GM23338 (cell line): ENCODE results near the gene C7orf25. TPM values are rescaled to one million over a fixed set of nuclear protein-coding genes. Genes with fewer than 3 reads are reported as not detected.

Source experiments
- ATAC-seq: fragments of 200-7000 bp; cut with Tn5 transposase; 3 replicates; pipeline ENCODE4 v1.9.1; 2020
- DNase-seq: peaks from one replicate; pipeline ENCODE4 v3.0.0-alpha.2; 2015; ENCODE audit warnings: low spot score
- H2AFZ ChIP-seq: fragments of 200-600 bp; sonication (generic); 2 replicates; pipeline ENCODE4 v1.8.0; 2016; ENCODE audit warnings: antibody characterized with exemption, mild to moderate bottlenecking, moderate library complexity
- H3F3A ChIP-seq: fragments of 200-600 bp; sonication (generic); replicated peaks from 2 replicates; pipeline ENCODE4 v1.8.0; 2017; ENCODE audit warnings: antibody characterized with exemption, mixed run types, low read depth
- H3K27ac ChIP-seq: fragments of 200-600 bp; sonication (generic); 2 replicates; pipeline ENCODE4 v1.6.1; 2016; ENCODE audit warnings: low read depth
- H3K27me3 ChIP-seq: fragments of 200-600 bp; sonication (generic); 2 replicates; pipeline ENCODE4 v1.8.0; 2016; ENCODE audit warnings: mild to moderate bottlenecking, mixed run types, moderate library complexity; ENCODE audit not compliant: insufficient read depth
- H3K36me3 ChIP-seq: fragments of 200-600 bp; sonication (generic); 2 replicates; pipeline ENCODE4 v1.8.0; 2016; ENCODE audit warnings: mild to moderate bottlenecking; ENCODE audit not compliant: insufficient read depth
- H3K4me1 ChIP-seq: fragments of 200-600 bp; sonication (generic); 2 replicates; pipeline ENCODE4 v1.8.0; 2016; ENCODE audit warnings: mild to moderate bottlenecking, moderate library complexity; ENCODE audit not compliant: insufficient read depth
- H3K4me2 ChIP-seq: fragments of 200-600 bp; sonication (generic); 2 replicates; pipeline ENCODE4 v1.7.1; 2017; ENCODE audit warnings: mixed run types
- H3K4me3 ChIP-seq: fragments of 200-600 bp; sonication (generic); 2 replicates; pipeline ENCODE4 v1.6.1; 2016; ENCODE audit warnings: mixed run types
- H3K79me2 ChIP-seq: fragments of 200-600 bp; sonication (generic); replicated peaks from 2 replicates; pipeline ENCODE4 v1.8.0; 2017; ENCODE audit warnings: mild to moderate bottlenecking; ENCODE audit not compliant: insufficient read depth
- H3K9me2 ChIP-seq: fragments of 200-600 bp; sonication (generic); 2 replicates; pipeline ENCODE4 v1.8.0; 2017; ENCODE audit not compliant: insufficient read depth
- H4K20me1 ChIP-seq: fragments of 200-600 bp; sonication (generic); replicated peaks from 2 replicates; pipeline ENCODE4 v1.8.0; 2017; ENCODE audit warnings: mild to moderate bottlenecking; ENCODE audit not compliant: insufficient read depth
- H3K27ac Mint-ChIP-seq: 2 replicates; pipeline ENCODE4 v1.8.0; 2020; ENCODE audit warnings: inconsistent platforms, mild to moderate bottlenecking, moderate library complexity, mixed read lengths
- H3K27me3 Mint-ChIP-seq: 3 replicates; pipeline ENCODE4 v1.8.0; 2022; ENCODE audit warnings: low read depth, mild to moderate bottlenecking, moderate library complexity, mixed read lengths, inconsistent platforms; ENCODE audit not compliant: insufficient read depth, poor library complexity
- H3K36me3 Mint-ChIP-seq: 3 replicates; pipeline ENCODE4 v1.8.0; 2021; ENCODE audit warnings: low read depth, mild to moderate bottlenecking, inconsistent platforms, moderate library complexity, mixed read lengths
- H3K4me1 Mint-ChIP-seq: 3 replicates; pipeline ENCODE4 v1.8.0; 2020; ENCODE audit warnings: mild to moderate bottlenecking, inconsistent platforms, mixed read lengths
- H3K4me3 Mint-ChIP-seq: 3 replicates; pipeline ENCODE4 v1.8.0; 2021; ENCODE audit warnings: moderate library complexity, mild to moderate bottlenecking, inconsistent platforms, mixed read lengths
- H3K9me3 Mint-ChIP-seq: 3 replicates; pipeline ENCODE4 v1.8.0; 2020; ENCODE audit warnings: moderate library complexity, mild to moderate bottlenecking, inconsistent platforms, mixed read lengths
- CREB1 ChIP-seq: fragments of 250-450 bp; sonication (Bioruptor Pico); IDR thresholded peaks from 2 replicates; pipeline ENCODE4 v1.5.0; 2020; ENCODE audit warnings: low read depth, mild to moderate bottlenecking, moderate library complexity
- EZH2 ChIP-seq: fragments of 200-600 bp; sonication (generic); IDR thresholded peaks from one replicate; pipeline ENCODE4 v1.8.0; 2017; ENCODE audit warnings: antibody characterized with exemption, mild to moderate bottlenecking, low read depth; ENCODE audit not compliant: unreplicated experiment
- EZH2phosphoT487 ChIP-seq: fragments of 200-600 bp; sonication (generic); IDR thresholded peaks from one replicate; pipeline ENCODE4 v1.8.1; 2018; ENCODE audit warnings: antibody characterized with exemption; ENCODE audit not compliant: unreplicated experiment
- JUNB ChIP-seq: IDR thresholded peaks from one replicate; pipeline ENCODE4 v1.6.1; 2016; ENCODE audit warnings: antibody characterized with exemption; ENCODE audit not compliant: unreplicated experiment
- NANOG ChIP-seq: IDR thresholded peaks from 2 replicates; pipeline ENCODE4 v1.6.1; 2016; ENCODE audit warnings: antibody characterized with exemption, borderline replicate concordance
- POLR2AphosphoS5 ChIP-seq: IDR thresholded peaks from 2 replicates; pipeline ENCODE4 v1.6.1; 2016; ENCODE audit warnings: antibody characterized with exemption, low read depth
- STAT1 ChIP-seq: IDR thresholded peaks from one replicate; pipeline ENCODE4 v1.6.1; 2016; ENCODE audit warnings: antibody characterized with exemption; ENCODE audit not compliant: unreplicated experiment
- ZNF114 ChIP-seq: fragments of 250-450 bp; sonication (Bioruptor Pico); IDR thresholded peaks from 2 replicates; pipeline ENCODE4 v1.5.0; 2020; ENCODE audit warnings: mild to moderate bottlenecking, moderate library complexity
- ZNF331 ChIP-seq: fragments of 250-450 bp; sonication (Bioruptor Pico); IDR thresholded peaks from 2 replicates; pipeline ENCODE4 v1.5.0; 2020; ENCODE audit warnings: low read depth, mild to moderate bottlenecking, moderate library complexity
- polyA plus RNA-seq: library from polyadenylated mRNA; unstranded; fragments of >200 nt; fragmentation: Nextera tagmentation; extraction: Ambion mirVana; gene quantifications from 2 replicates; pipeline ENCODE4 v1.2.1, GENCODE V29; 2016
- total RNA-seq: library from RNA; depleted of rRNA; stranded (reverse); fragments of >200 nt; shearing (Covaris generic); gene quantifications from 2 replicates; pipeline ENCODE4 v1.2.3, GENCODE V29; 2014
- TF ChIP-seq, protein P1 (sequence below), 2 experiments: fragments of 200-600 bp in 1 of 2; sonication (generic) in 1 of 2; conservative IDR thresholded peaks; 2 replicates each; pipeline versions ENCODE4 v1.5.1 to v1.6.1; 2016 to 2017; ENCODE audit warnings: antibody characterized with exemption in 2 of 2, low read depth in 2 of 2, mild to moderate bottlenecking in 2 of 2, moderate library complexity in 1 of 2
- TF ChIP-seq, protein P2 (sequence below): fragments of 250-450 bp; sonication (Bioruptor Pico); IDR thresholded peaks from 2 replicates; pipeline ENCODE4 v1.5.0; 2020; ENCODE audit warnings: mild to moderate bottlenecking, moderate library complexity
- TF ChIP-seq, protein P3 (sequence below): IDR thresholded peaks from 2 replicates; pipeline ENCODE4 v1.6.1; 2016; ENCODE audit warnings: antibody characterized with exemption
- TF ChIP-seq, protein P4 (sequence below): IDR thresholded peaks from one replicate; pipeline ENCODE4 v1.6.1; 2018; ENCODE audit warnings: antibody characterized with exemption; ENCODE audit not compliant: unreplicated experiment

The C7orf25 gene
- total and polyA plus RNA-seq, 2 experiments from 2014 or later: 1.7 to 8.7 TPM

DNA sequence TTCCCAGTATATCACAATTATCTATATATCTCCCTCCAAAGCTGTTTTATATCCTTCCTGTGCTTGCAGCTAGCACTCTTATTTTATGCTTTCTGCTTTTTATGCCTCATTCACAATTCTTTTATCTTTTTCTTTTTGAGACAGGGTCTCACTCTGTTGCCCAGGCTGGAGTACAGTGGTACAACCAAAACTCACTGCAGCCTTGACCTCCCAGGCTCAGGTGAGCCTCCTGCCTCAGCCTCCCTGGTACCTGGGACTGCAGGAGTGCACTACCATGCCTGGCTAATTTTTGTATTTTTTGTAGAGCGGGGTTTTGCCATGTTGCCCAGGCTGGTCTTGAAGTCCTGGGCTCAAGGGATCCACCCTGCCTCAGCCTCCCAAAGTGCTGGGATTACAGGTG is 5.7 kb downstream of the C7orf25 start:
- Histone ChIP-seq H3K79me2 (peaks cover 13% of the 10 kb centered on the region), H3K4me3 (no peak overlapping the region), H4K20me1 (no peaks in the 10 kb centered on the region), H3K27me3 (no peaks in the 10 kb centered on the region), H3K36me3 (no peaks in the 10 kb centered on the region), H3K4me1 (peaks cover 5% of the 10 kb centered on the region; the same call in 1 of the 2 replicates), H3K9me2 (0 out of 2 replicates have a peak, but pooled peaks cover 4% of the 10 kb centered on the region), H3K27ac (no peak overlapping the region), H2AFZ (no peak overlapping the region), H3K4me2 (no peak overlapping the region), H3F3A (no peaks in the 10 kb centered on the region)
- H3K9me3 Mint-ChIP-seq: no peaks in the 10 kb centered on the region
- ATAC-seq: no peak
- no peak overlapping the region for H3K27ac Mint-ChIP-seq
- H3K36me3 Mint-ChIP-seq: peaks cover 12% of the 10 kb centered on the region
- peaks cover 14% of the 10 kb centered on the region for H3K4me1 Mint-ChIP-seq
- no peaks in the 10 kb centered on the region for H3K27me3 Mint-ChIP-seq
- TF ChIP-seq POLR2AphosphoS5 (no peak), JUNB (no peak), EZH2phosphoT487 (no peak), EZH2 (no peak), STAT1 (no peak), ZNF114 (CRISPR knock-in tag) (no peak), ZNF331 (CRISPR knock-in tag) (no peak), NANOG (no peak), CREB1 (no peak)
- TF ChIP-seq, protein P1, sequence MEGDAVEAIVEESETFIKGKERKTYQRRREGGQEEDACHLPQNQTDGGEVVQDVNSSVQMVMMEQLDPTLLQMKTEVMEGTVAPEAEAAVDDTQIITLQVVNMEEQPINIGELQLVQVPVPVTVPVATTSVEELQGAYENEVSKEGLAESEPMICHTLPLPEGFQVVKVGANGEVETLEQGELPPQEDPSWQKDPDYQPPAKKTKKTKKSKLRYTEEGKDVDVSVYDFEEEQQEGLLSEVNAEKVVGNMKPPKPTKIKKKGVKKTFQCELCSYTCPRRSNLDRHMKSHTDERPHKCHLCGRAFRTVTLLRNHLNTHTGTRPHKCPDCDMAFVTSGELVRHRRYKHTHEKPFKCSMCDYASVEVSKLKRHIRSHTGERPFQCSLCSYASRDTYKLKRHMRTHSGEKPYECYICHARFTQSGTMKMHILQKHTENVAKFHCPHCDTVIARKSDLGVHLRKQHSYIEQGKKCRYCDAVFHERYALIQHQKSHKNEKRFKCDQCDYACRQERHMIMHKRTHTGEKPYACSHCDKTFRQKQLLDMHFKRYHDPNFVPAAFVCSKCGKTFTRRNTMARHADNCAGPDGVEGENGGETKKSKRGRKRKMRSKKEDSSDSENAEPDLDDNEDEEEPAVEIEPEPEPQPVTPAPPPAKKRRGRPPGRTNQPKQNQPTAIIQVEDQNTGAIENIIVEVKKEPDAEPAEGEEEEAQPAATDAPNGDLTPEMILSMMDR (conservative IDR thresholded peaks at IDR 0.05; ENCODE audit: low read depth in 2 of 2): no peak
- TF ChIP-seq, protein P2, sequence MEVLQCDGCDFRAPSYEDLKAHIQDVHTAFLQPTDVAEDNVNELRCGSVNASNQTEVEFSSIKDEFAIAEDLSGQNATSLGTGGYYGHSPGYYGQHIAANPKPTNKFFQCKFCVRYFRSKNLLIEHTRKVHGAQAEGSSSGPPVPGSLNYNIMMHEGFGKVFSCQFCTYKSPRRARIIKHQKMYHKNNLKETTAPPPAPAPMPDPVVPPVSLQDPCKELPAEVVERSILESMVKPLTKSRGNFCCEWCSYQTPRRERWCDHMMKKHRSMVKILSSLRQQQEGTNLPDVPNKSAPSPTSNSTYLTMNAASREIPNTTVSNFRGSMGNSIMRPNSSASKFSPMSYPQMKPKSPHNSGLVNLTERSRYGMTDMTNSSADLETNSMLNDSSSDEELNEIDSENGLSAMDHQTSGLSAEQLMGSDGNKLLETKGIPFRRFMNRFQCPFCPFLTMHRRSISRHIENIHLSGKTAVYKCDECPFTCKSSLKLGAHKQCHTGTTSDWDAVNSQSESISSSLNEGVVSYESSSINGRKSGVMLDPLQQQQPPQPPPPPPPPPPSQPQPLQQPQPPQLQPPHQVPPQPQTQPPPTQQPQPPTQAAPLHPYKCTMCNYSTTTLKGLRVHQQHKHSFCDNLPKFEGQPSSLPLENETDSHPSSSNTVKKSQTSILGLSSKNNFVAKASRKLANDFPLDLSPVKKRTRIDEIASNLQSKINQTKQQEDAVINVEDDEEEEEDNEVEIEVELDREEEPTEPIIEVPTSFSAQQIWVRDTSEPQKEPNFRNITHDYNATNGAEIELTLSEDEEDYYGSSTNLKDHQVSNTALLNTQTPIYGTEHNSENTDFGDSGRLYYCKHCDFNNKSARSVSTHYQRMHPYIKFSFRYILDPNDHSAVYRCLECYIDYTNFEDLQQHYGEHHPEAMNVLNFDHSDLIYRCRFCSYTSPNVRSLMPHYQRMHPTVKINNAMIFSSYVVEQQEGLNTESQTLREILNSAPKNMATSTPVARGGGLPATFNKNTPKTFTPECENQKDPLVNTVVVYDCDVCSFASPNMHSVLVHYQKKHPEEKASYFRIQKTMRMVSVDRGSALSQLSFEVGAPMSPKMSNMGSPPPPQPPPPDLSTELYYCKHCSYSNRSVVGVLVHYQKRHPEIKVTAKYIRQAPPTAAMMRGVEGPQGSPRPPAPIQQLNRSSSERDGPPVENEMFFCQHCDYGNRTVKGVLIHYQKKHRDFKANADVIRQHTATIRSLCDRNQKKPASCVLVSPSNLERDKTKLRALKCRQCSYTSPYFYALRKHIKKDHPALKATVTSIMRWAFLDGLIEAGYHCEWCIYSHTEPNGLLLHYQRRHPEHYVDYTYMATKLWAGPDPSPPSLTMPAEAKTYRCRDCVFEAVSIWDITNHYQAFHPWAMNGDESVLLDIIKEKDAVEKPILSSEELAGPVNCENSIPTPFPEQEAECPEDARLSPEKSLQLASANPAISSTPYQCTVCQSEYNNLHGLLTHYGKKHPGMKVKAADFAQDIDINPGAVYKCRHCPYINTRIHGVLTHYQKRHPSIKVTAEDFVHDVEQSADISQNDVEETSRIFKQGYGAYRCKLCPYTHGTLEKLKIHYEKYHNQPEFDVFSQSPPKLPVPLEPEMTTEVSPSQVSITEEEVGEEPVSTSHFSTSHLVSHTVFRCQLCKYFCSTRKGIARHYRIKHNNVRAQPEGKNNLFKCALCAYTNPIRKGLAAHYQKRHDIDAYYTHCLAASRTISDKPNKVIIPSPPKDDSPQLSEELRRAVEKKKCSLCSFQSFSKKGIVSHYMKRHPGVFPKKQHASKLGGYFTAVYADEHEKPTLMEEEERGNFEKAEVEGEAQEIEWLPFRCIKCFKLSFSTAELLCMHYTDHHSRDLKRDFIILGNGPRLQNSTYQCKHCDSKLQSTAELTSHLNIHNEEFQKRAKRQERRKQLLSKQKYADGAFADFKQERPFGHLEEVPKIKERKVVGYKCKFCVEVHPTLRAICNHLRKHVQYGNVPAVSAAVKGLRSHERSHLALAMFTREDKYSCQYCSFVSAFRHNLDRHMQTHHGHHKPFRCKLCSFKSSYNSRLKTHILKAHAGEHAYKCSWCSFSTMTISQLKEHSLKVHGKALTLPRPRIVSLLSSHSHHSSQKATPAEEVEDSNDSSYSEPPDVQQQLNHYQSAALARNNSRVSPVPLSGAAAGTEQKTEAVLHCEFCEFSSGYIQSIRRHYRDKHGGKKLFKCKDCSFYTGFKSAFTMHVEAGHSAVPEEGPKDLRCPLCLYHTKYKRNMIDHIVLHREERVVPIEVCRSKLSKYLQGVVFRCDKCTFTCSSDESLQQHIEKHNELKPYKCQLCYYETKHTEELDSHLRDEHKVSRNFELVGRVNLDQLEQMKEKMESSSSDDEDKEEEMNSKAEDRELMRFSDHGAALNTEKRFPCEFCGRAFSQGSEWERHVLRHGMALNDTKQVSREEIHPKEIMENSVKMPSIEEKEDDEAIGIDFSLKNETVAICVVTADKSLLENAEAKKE: no peak
- TF ChIP-seq, protein P3, sequence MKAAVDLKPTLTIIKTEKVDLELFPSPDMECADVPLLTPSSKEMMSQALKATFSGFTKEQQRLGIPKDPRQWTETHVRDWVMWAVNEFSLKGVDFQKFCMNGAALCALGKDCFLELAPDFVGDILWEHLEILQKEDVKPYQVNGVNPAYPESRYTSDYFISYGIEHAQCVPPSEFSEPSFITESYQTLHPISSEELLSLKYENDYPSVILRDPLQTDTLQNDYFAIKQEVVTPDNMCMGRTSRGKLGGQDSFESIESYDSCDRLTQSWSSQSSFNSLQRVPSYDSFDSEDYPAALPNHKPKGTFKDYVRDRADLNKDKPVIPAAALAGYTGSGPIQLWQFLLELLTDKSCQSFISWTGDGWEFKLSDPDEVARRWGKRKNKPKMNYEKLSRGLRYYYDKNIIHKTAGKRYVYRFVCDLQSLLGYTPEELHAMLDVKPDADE: no peak
- TF ChIP-seq, protein P4, sequence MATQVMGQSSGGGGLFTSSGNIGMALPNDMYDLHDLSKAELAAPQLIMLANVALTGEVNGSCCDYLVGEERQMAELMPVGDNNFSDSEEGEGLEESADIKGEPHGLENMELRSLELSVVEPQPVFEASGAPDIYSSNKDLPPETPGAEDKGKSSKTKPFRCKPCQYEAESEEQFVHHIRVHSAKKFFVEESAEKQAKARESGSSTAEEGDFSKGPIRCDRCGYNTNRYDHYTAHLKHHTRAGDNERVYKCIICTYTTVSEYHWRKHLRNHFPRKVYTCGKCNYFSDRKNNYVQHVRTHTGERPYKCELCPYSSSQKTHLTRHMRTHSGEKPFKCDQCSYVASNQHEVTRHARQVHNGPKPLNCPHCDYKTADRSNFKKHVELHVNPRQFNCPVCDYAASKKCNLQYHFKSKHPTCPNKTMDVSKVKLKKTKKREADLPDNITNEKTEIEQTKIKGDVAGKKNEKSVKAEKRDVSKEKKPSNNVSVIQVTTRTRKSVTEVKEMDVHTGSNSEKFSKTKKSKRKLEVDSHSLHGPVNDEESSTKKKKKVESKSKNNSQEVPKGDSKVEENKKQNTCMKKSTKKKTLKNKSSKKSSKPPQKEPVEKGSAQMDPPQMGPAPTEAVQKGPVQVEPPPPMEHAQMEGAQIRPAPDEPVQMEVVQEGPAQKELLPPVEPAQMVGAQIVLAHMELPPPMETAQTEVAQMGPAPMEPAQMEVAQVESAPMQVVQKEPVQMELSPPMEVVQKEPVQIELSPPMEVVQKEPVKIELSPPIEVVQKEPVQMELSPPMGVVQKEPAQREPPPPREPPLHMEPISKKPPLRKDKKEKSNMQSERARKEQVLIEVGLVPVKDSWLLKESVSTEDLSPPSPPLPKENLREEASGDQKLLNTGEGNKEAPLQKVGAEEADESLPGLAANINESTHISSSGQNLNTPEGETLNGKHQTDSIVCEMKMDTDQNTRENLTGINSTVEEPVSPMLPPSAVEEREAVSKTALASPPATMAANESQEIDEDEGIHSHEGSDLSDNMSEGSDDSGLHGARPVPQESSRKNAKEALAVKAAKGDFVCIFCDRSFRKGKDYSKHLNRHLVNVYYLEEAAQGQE: no peak
- no peak for DNase-seq
- H3K4me3 Mint-ChIP-seq: no peak overlapping the region
